ENCODE data around the gene PCBP3.
"Not testable (repeated sequence)": the region's sequence is repeated elsewhere in the genome, so short reads cannot be mapped to it uniquely, and the experiment has no call there.

PCBP3 gene

DNA sequence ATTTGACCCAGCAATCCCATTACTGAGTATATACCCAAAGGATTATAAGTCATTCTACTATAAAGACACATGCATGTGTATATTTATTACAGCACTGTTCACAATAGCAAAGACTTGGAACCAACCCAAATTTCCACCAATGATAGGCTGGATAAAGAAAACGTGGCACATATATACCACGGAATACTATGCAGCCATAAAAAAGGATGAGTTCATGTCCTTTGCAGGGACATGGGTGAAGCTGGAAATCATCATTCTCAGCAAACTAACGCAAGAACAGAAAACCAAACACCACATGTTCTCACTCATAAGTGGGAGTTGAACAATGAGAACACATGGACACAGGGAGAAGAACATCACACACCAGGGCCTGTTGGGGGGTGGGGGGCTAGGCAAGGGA, 165.1 kb downstream of the PCBP3 start:
- not testable (repeated sequence) for H3K9me3 ChIP-seq (ENCODE audit: control insufficient read depth, insufficient read depth, low read length); H3K4me1 ChIP-seq (ENCODE audit: control insufficient read depth, insufficient read depth, low read length); DNase-seq (ENCODE audit: low read depth, low spot score); H3K27me3 ChIP-seq (ENCODE audit: control insufficient read depth, insufficient read depth, low read length); H3K4me3 ChIP-seq (ENCODE audit: low read length); H3K27ac ChIP-seq (ENCODE audit: low read length); H3K36me3 ChIP-seq (ENCODE audit: control insufficient read depth, insufficient read depth, low read length)
- no CpG with 5 or more reads among the region's 3 CpGs for WGBS (ENCODE audit: insufficient coverage, insufficient read length)

DNA sequence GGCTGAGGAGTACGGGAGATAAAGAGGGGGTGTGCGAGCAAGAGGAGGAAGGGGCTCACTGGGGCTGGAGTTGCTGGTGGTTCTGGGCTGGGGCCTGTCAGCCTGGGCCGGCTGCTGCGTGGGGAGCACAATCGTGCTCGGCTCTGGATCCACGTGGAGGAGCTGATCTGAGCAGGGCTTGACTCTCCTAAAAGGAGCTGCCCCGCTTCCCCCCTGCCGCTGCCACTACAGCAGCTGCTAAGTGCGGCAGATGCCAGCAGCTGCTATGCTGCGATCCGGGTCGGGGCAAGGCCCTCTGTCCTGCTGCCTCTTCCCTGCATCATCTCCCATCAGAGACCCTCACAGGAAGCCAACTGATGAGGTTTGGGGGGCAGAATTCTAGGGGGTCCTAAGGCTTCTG, 165.9 kb downstream of the PCBP3 start:
- no peaks in the 10 kb centered on the region for H3K27me3 ChIP-seq (ENCODE audit: control insufficient read depth, insufficient read depth, low read length)
- DNase-seq (ENCODE audit: low read depth, low spot score), result no peak
- no peak overlapping the region for H3K27ac ChIP-seq (ENCODE audit: low read length)
- no peaks in the 10 kb centered on the region for H3K4me1 ChIP-seq (ENCODE audit: control insufficient read depth, insufficient read depth, low read length)
- no peaks in the 10 kb centered on the region for H3K9me3 ChIP-seq (ENCODE audit: control insufficient read depth, insufficient read depth, low read length)
- no peak overlapping the region for H3K4me3 ChIP-seq (ENCODE audit: low read length)
- H3K36me3 ChIP-seq (ENCODE audit: control insufficient read depth, insufficient read depth, low read length), result no peaks in the 10 kb centered on the region
- no CpG with 5 or more reads among the region's 13 CpGs for WGBS (ENCODE audit: insufficient coverage, insufficient read length)

DNA sequence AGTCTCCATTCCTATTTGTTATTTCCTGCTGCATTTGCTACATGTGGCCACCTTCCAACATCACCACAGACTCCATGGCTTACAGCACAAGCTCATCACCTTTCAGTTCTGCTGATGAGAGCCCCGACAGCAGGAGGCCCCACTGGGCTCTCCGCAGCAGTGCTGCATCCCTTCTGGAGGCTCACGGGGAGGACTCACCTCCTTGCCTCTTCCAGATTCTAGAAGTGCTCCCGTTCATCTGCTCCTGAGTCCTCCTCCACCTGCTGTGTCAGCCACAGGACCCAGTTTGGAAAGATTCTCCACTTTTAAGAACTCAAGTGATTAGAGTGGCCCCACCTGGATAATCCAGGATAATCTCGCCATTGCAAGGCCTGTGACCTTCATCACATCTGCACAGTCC, 167.6 kb downstream of the PCBP3 start:
- no CpG with 5 or more reads among the region's 5 CpGs for WGBS (ENCODE audit: insufficient coverage, insufficient read length)
- H3K9me3 ChIP-seq (ENCODE audit: control insufficient read depth, insufficient read depth, low read length), result no peaks in the 10 kb centered on the region
- H3K4me1 ChIP-seq (ENCODE audit: control insufficient read depth, insufficient read depth, low read length), result no peaks in the 10 kb centered on the region
- DNase-seq (ENCODE audit: low read depth, low spot score), result no peak
- H3K27ac ChIP-seq (ENCODE audit: low read length), result no peak overlapping the region
- H3K27me3 ChIP-seq (ENCODE audit: control insufficient read depth, insufficient read depth, low read length), result no peaks in the 10 kb centered on the region
- no peaks in the 10 kb centered on the region for H3K36me3 ChIP-seq (ENCODE audit: control insufficient read depth, insufficient read depth, low read length)
- H3K4me3 ChIP-seq (ENCODE audit: low read length), result no peak overlapping the region

DNA sequence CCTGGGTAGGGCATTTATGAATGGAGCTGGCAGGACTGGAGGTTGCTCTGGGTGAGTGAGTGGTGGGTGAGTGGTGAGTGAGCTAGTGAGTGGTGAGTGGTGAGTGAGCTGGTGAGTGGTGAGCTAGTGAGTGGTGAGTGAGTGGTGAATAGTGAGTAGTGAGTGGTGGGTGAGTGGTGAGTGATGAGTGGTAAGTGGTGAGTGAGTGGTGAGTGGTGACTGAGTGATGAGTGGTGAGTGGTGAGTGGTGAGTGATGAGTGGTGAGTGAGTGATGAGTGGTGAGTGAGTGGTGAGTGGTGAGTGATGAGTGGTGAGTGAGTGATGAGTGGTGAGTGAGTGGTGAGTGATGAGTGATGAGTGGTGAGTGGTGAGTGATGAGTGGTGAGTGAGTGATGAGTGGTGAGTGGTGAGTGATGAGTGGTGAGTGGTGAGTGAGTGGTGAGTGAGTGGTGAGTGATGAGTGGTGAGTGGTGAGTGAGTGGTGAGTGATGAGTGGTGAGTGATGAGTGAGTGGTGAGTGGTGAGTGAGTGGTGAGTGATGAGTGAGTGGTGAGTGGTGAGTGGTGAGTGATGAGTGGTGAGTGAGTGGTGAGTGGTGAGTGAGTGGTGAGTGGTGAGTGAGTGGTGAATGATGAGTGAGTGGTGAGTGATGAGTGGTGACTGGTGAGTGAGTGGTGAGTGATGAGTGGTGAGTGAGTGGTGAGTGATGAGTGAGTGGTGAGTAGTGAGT, 170.8 kb downstream of the PCBP3 start:
- not testable (repeated sequence) for H3K4me3 ChIP-seq (ENCODE audit: low read length); H3K36me3 ChIP-seq (ENCODE audit: control insufficient read depth, insufficient read depth, low read length); H3K27me3 ChIP-seq (ENCODE audit: control insufficient read depth, insufficient read depth, low read length); H3K4me1 ChIP-seq (ENCODE audit: control insufficient read depth, insufficient read depth, low read length); H3K9me3 ChIP-seq (ENCODE audit: control insufficient read depth, insufficient read depth, low read length); H3K27ac ChIP-seq (ENCODE audit: low read length); DNase-seq (ENCODE audit: low read depth, low spot score)

DNA sequence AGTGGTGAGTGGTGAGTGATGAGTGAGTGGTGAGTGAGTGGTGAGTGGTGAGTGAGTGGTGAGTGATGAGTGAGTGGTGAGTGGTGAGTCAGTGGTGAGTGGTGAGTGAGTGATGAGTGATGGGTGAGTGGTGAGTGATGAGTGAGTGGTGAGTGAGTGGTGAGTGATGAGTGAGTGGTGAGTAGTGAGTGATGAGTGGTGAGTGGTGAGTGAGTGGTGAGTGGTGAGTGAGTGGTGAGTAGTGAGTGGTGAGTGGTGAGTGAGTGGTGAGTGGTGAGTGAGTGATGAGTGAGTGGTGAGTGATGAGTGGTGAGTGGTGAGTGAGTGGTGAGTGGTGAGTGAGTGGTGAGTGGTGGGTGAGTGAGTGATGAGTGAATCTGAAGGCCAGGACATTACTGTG, 172.3 kb downstream of the PCBP3 start:
- not testable (repeated sequence) for H3K27ac ChIP-seq (ENCODE audit: low read length); H3K4me1 ChIP-seq (ENCODE audit: control insufficient read depth, insufficient read depth, low read length); DNase-seq (ENCODE audit: low read depth, low spot score); H3K9me3 ChIP-seq (ENCODE audit: control insufficient read depth, insufficient read depth, low read length); H3K4me3 ChIP-seq (ENCODE audit: low read length); H3K36me3 ChIP-seq (ENCODE audit: control insufficient read depth, insufficient read depth, low read length); H3K27me3 ChIP-seq (ENCODE audit: control insufficient read depth, insufficient read depth, low read length)

DNA sequence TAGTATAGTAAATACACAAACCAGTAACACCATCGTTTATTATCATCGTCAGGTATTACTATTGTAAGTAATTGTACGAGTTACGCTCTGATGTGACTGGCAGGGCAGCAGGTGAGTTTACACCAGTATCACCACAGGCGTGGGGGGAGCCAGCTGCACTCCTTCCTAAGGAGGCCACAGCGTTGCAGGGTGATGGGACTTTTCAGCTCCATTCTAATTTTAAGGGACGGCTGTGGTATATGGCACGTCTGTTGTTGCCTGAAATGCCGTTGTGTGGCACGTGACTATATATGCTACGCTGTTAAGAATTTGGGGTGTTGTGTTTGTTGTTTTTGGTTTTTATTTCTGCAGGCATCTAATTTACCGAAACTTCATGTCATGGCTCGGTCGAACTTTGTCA, 173.3 kb downstream of the PCBP3 start:
- H3K36me3 ChIP-seq (ENCODE audit: control insufficient read depth, insufficient read depth, low read length), result no peaks in the 10 kb centered on the region
- H3K9me3 ChIP-seq (ENCODE audit: control insufficient read depth, insufficient read depth, low read length), result no peaks in the 10 kb centered on the region
- no peak for DNase-seq (ENCODE audit: low read depth, low spot score)
- no peaks in the 10 kb centered on the region for H3K27me3 ChIP-seq (ENCODE audit: control insufficient read depth, insufficient read depth, low read length)
- no peak overlapping the region for H3K27ac ChIP-seq (ENCODE audit: low read length)
- H3K4me1 ChIP-seq (ENCODE audit: control insufficient read depth, insufficient read depth, low read length), result peaks cover 3% of the 10 kb centered on the region
- no peak overlapping the region for H3K4me3 ChIP-seq (ENCODE audit: low read length)
- whole genome bisulfite sequencing (ENCODE audit: insufficient coverage, insufficient read length), result no CpG with 5 or more reads among the region's 14 CpGs

DNA sequence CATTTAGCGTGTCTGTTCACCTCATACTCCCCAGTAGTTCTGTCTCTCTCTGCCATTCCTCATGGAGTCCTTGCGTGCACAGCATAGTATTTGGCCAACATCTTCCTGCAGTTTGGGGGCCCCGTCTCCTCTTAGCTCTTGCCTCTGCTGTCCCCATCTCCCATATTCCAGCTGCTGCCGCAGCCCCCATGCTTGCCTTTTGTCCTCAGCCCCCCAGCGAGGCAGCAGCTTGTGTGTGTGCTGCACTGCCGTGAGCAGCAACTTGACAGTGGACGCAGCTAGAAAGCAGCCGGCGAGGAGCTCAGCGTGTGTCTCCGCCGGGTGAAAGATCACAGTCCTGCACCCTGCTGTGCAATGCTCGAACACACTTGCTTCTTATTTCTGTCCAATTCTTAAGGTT, 173.8 kb downstream of the PCBP3 start:
- Histone ChIP-seq H3K9me3 (ENCODE audit: control insufficient read depth, insufficient read depth, low read length) (no peaks in the 10 kb centered on the region), H3K27ac (ENCODE audit: low read length) (no peak overlapping the region), H3K27me3 (ENCODE audit: control insufficient read depth, insufficient read depth, low read length) (no peaks in the 10 kb centered on the region), H3K4me3 (ENCODE audit: low read length) (no peak overlapping the region), H3K36me3 (ENCODE audit: control insufficient read depth, insufficient read depth, low read length) (no peaks in the 10 kb centered on the region), H3K4me1 (ENCODE audit: control insufficient read depth, insufficient read depth, low read length) (peaks cover 3% of the 10 kb centered on the region)
- no CpG with 5 or more reads among the region's 13 CpGs for WGBS (ENCODE audit: insufficient coverage, insufficient read length)
- DNase-seq (ENCODE audit: low read depth, low spot score), result no peak

DNA sequence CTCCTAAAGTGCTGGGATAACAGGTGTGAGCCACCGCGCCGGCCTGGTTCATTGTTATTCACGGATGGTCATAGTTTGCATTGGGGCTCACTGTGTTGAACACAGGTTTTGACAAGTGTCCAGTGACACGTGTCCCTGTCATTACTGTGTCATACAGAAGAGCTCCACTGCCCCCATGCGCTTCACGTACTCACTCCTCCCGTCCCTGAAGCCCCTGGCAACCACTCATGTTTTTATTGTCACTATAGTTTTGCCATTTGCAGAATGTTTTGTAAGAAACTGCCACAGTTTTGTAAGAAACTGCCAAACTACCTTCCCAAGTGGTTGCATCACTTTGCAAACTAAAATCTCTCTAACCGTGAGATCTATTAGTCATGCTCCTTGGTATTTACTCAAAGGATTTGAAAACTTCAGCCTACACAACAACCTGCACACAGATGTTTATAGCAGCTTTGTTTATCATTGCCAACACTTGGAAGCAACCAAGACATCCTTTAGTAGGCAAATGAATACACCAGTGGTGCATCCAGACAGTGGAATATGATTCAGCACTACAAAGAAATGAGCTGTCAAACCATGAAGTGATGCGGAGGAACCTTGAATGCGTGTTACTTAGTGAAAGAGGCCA, 174.9 kb downstream of the PCBP3 start:
- Histone ChIP-seq H3K36me3 (ENCODE audit: control insufficient read depth, insufficient read depth, low read length) (no peaks in the 10 kb centered on the region), H3K27ac (ENCODE audit: low read length) (no peak overlapping the region), H3K27me3 (ENCODE audit: control insufficient read depth, insufficient read depth, low read length) (no peaks in the 10 kb centered on the region), H3K9me3 (ENCODE audit: control insufficient read depth, insufficient read depth, low read length) (no peaks in the 10 kb centered on the region), H3K4me1 (ENCODE audit: control insufficient read depth, insufficient read depth, low read length) (peaks cover 3% of the 10 kb centered on the region), H3K4me3 (ENCODE audit: low read length) (no peak overlapping the region)
- WGBS (ENCODE audit: insufficient coverage, insufficient read length), result no CpG with 5 or more reads among the region's 11 CpGs
- no peak for DNase-seq (ENCODE audit: low read depth, low spot score)

DNA sequence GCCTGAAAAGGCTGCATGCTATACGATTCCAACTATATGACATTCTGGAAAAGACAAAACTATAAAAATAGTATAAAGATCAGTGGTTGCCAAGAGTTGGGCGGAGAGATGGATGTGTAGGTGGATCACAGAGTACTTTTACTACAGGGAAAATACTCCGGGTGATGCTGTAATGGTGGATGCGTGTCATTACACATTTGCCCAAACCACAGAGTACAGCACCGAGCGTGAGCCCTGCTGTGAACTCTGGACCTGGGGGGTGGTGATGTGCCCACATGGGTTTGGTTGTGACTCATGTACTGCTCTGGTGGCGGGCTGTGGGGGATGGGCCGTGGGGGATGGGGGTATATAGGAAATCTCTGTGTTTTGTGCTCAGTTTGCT, 175.4 kb downstream of the PCBP3 start:
- Histone ChIP-seq H3K27me3 (ENCODE audit: control insufficient read depth, insufficient read depth, low read length) (no peaks in the 10 kb centered on the region), H3K36me3 (ENCODE audit: control insufficient read depth, insufficient read depth, low read length) (no peaks in the 10 kb centered on the region), H3K9me3 (ENCODE audit: control insufficient read depth, insufficient read depth, low read length) (no peaks in the 10 kb centered on the region), H3K4me1 (ENCODE audit: control insufficient read depth, insufficient read depth, low read length) (peaks cover 3% of the 10 kb centered on the region), H3K27ac (ENCODE audit: low read length) (no peak overlapping the region), H3K4me3 (ENCODE audit: low read length) (no peak overlapping the region)
- no peak for DNase-seq (ENCODE audit: low read depth, low spot score)
- WGBS (ENCODE audit: insufficient coverage, insufficient read length), result no CpG with 5 or more reads among the region's 8 CpGs

DNA sequence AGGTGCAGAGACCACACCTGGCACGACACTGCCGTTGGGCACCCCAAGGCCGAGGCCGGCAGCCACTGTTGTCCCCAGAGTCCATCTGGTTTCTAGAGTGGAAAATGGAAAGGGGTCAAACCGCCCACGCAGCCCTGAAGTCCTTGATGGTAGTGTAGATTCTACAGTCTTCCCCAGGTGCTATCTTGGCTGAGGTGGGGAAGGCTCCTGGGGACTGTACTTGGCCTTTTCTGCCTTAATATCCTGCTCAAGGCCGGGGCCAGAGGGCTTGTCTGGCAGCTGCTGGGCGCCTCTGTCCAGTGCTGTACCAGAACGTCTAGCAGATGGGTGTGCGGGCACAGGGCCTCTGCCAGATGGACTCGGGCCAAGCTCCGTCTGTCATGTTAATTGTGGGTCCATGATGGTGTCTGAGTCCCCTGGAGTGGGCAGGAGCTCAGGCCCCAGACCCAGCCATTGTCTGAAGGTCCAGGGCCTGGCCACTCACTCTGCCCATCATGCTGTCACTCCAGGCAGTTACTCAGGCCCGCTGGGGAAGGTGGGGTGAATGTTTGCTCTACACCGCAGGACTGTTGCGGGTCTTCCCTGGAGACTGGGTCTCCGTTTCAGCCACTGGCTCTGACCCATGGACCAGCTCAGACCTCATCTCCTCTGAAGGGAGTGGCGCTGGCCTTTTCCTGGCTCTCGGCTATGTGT, 176.1 kb downstream of the PCBP3 start:
- Histone ChIP-seq H3K4me1 (ENCODE audit: control insufficient read depth, insufficient read depth, low read length) (peaks cover 3% of the 10 kb centered on the region), H3K27ac (ENCODE audit: low read length) (no peak overlapping the region), H3K4me3 (ENCODE audit: low read length) (no peak overlapping the region), H3K36me3 (ENCODE audit: control insufficient read depth, insufficient read depth, low read length) (no peaks in the 10 kb centered on the region), H3K9me3 (ENCODE audit: control insufficient read depth, insufficient read depth, low read length) (no peaks in the 10 kb centered on the region), H3K27me3 (ENCODE audit: control insufficient read depth, insufficient read depth, low read length) (no peaks in the 10 kb centered on the region)
- no CpG with 5 or more reads among the region's 18 CpGs for WGBS (ENCODE audit: insufficient coverage, insufficient read length)
- no peak for DNase-seq (ENCODE audit: low read depth, low spot score)
